Neural progenitor cell (in vitro differentiated cells): ENCODE measurements around the gene SEC16A. TPM values are rescaled to one million over a fixed set of nuclear protein-coding genes. Genes with fewer than 3 reads are reported as not detected.

Source experiments
- DNase-seq: peaks from one replicate; pipeline ENCODE4 v3.0.0-alpha.2; 2016; ENCODE audit warnings: low spot score
- H2AFZ ChIP-seq: fragments of 200-600 bp; sonication (generic); replicated peaks from 2 replicates; pipeline ENCODE4 v1.6.1; 2016; ENCODE audit warnings: antibody characterized with exemption
- H3F3A ChIP-seq: fragments of 200-600 bp; sonication (generic); 2 replicates; pipeline ENCODE4 v1.6.1; 2016; ENCODE audit warnings: antibody characterized with exemption, low read depth
- H3K27ac ChIP-seq: fragments of 200-600 bp; sonication (generic); 2 replicates; pipeline ENCODE4 v1.5.1; 2016; ENCODE audit warnings: mild to moderate bottlenecking
- H3K27me3 ChIP-seq: fragments of 200-600 bp; sonication (generic); 2 replicates; pipeline ENCODE4 v1.6.1; 2016; ENCODE audit warnings: mild to moderate bottlenecking, moderate library complexity
- H3K36me3 ChIP-seq: fragments of 200-600 bp; sonication (generic); 2 replicates; pipeline ENCODE4 v1.5.1; 2016
- H3K4me1 ChIP-seq: fragments of 200-600 bp; sonication (generic); 2 replicates; pipeline ENCODE4 v1.6.1; 2016; ENCODE audit warnings: mixed run types
- H3K4me2 ChIP-seq: fragments of 200-600 bp; sonication (generic); 2 replicates; pipeline ENCODE4 v1.6.1; 2016
- H3K4me3 ChIP-seq: fragments of 200-600 bp; sonication (generic); 2 replicates; pipeline ENCODE4 v1.5.1; 2016
- H3K79me2 ChIP-seq: fragments of 200-600 bp; sonication (generic); 2 replicates; pipeline ENCODE4 v1.6.1; 2016; ENCODE audit warnings: low read depth
- H3K9ac ChIP-seq: fragments of 200-600 bp; sonication (generic); 2 replicates; pipeline ENCODE4 v1.6.1; 2016
- H3K9me3 ChIP-seq: fragments of 200-600 bp; sonication (generic); 2 replicates; pipeline ENCODE4 v1.5.1; 2016; ENCODE audit warnings: low read depth
- H4K20me1 ChIP-seq: fragments of 200-600 bp; sonication (generic); 2 replicates; pipeline ENCODE4 v1.6.1; 2016; ENCODE audit warnings: low read depth
- H3K27ac Mint-ChIP-seq: 3 replicates; pipeline ENCODE4 v1.8.0; 2021; ENCODE audit warnings: mixed read lengths
- H3K27me3 Mint-ChIP-seq: 2 replicates; pipeline ENCODE4 v1.8.0; 2022; ENCODE audit warnings: low read depth, mild to moderate bottlenecking, inconsistent platforms, moderate library complexity, mixed read lengths; ENCODE audit not compliant: insufficient read depth
- H3K36me3 Mint-ChIP-seq: 3 replicates; pipeline ENCODE4 v1.8.0; 2021; ENCODE audit warnings: mixed read lengths
- H3K4me1 Mint-ChIP-seq: 3 replicates; pipeline ENCODE4 v1.8.0; 2021; ENCODE audit warnings: mixed read lengths
- H3K4me3 Mint-ChIP-seq: 3 replicates; pipeline ENCODE4 v1.8.0; 2021; ENCODE audit warnings: mild to moderate bottlenecking, moderate library complexity, mixed read lengths
- H3K9me3 Mint-ChIP-seq: 3 replicates; pipeline ENCODE4 v1.8.0; 2020; ENCODE audit warnings: mixed read lengths
- EZH2 ChIP-seq: fragments of 200-600 bp; sonication (generic); IDR thresholded peaks from 2 replicates; pipeline ENCODE4 v1.6.1; 2017; ENCODE audit warnings: antibody characterized with exemption, mild to moderate bottlenecking, moderate library complexity
- EZH2phosphoT487 ChIP-seq: fragments of 200-600 bp; sonication (generic); IDR thresholded peaks from 2 replicates; pipeline ENCODE4 v1.6.1; 2017; ENCODE audit warnings: antibody characterized with exemption
- total RNA-seq: library from RNA; depleted of rRNA; stranded (reverse); fragments of >200 nt; gene quantifications from 2 replicates; pipeline ENCODE4 v1.2.3, GENCODE V29; 2015; ENCODE audit warnings: low replicate concordance
- TF ChIP-seq, protein P1 (sequence below): fragments of 200-600 bp; sonication (generic); IDR thresholded peaks from 2 replicates; pipeline ENCODE4 v1.5.1; 2017; ENCODE audit warnings: antibody characterized with exemption, mild to moderate bottlenecking

SEC16A gene
- total RNA-seq, 1 donor from 2014 or later: 16.8 TPM

DNA sequence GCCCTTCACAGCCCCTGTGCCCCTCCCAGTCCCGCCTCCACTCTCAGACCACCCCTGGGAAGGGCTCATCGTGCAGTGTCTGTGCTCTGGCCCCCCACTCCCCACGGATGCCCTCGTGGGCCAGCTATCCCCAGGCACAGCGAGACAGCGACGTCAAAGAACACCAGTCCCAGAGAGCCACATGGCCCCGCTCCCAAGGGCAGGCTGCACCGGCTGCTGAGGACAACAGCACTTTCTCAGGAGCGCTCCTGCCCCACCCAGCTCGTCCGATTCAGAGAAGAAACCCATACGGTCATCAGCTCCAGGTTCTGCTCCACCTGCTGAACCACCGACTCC lies 78.1 kb downstream of the SEC16A start:
- Histone ChIP-seq H3K36me3 (peaks cover 3% of the 10 kb centered on the region), H4K20me1 (peaks cover 14% of the 10 kb centered on the region), H3K27me3 (no peaks in the 10 kb centered on the region), H3F3A (peaks cover 18% of the 10 kb centered on the region), H3K9ac (no peak overlapping the region), H3K27ac (no peak overlapping the region), H3K79me2 (peaks cover 16% of the 10 kb centered on the region), H3K4me3 (no peak overlapping the region), H2AFZ (no peak overlapping the region), H3K9me3 (no peaks in the 10 kb centered on the region), H3K4me2 (no peak overlapping the region), H3K4me1 (peaks cover 7% of the 10 kb centered on the region)
- Mint-ChIP-seq H3K27me3 (peaks cover 16% of the 10 kb centered on the region), H3K9me3 (no peaks in the 10 kb centered on the region), H3K4me1 (peaks cover 18% of the 10 kb centered on the region), H3K4me3 (no peak overlapping the region), H3K27ac (no peak overlapping the region), H3K36me3 (peaks cover 18% of the 10 kb centered on the region)
- no peak for DNase-seq
- no peak for TF ChIP-seq EZH2phosphoT487
- TF ChIP-seq EZH2: no peak
- TF ChIP-seq, protein P1, sequence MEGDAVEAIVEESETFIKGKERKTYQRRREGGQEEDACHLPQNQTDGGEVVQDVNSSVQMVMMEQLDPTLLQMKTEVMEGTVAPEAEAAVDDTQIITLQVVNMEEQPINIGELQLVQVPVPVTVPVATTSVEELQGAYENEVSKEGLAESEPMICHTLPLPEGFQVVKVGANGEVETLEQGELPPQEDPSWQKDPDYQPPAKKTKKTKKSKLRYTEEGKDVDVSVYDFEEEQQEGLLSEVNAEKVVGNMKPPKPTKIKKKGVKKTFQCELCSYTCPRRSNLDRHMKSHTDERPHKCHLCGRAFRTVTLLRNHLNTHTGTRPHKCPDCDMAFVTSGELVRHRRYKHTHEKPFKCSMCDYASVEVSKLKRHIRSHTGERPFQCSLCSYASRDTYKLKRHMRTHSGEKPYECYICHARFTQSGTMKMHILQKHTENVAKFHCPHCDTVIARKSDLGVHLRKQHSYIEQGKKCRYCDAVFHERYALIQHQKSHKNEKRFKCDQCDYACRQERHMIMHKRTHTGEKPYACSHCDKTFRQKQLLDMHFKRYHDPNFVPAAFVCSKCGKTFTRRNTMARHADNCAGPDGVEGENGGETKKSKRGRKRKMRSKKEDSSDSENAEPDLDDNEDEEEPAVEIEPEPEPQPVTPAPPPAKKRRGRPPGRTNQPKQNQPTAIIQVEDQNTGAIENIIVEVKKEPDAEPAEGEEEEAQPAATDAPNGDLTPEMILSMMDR: no peak

DNA sequence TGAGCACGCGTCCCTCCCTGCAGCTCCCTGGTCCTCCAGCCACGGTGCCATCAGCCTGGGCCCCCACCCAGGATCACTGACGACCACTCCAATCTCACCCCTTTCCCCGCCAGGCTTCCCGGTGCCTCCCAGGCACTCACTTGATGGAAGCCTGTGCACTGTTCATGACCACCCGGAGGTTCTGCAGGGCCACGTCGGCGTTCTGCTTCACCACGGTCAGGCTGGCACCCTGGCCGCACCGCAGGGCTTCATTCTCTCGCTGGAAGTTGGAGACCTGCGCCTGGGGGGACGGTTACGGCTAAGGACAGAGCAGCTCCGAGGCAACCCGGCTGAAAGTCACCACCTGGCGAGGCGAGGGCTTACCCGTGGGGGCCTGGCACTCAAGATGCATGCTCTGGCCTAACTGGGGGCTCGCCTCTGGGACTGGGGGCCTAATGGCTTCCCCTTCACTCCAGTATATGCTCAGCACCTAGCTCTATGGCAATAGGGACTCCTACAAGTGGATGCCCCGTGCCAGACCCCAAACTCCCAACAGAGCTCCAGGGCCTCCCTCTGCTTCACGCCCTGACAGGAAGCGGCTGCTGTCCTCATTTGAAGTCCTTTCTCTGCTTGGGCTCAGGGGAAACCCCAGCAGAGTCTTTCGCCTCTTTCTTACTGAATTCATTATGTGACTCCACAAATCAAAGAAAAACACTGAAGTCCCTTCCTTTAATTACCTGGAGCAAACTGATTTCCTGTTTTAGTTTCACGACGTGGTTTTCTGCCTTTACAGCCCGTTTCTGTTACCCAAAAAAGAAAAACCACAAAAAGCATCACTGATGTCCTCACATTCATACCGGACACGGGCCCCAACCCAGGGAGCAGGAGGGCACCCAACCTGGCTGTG lies 78.7 kb downstream of the SEC16A start:
- no peak for DNase-seq
- no peaks in the 10 kb centered on the region for H3K9me3 Mint-ChIP-seq
- Histone ChIP-seq H3K4me3 (no peak overlapping the region), H2AFZ (no peak overlapping the region), H3K27me3 (no peaks in the 10 kb centered on the region), H3K9ac (no peak overlapping the region), H3F3A (peaks cover 18% of the 10 kb centered on the region), H3K4me1 (peaks cover under 1% of the 10 kb centered on the region), H3K79me2 (peaks cover 16% of the 10 kb centered on the region), H3K36me3 (peaks cover 3% of the 10 kb centered on the region), H3K9me3 (no peaks in the 10 kb centered on the region), H4K20me1 (peaks cover 13% of the 10 kb centered on the region), H3K27ac (no peak overlapping the region), H3K4me2 (no peak overlapping the region)
- peaks cover 13% of the 10 kb centered on the region for H3K4me1 Mint-ChIP-seq
- peaks cover 18% of the 10 kb centered on the region for H3K36me3 Mint-ChIP-seq
- no peak for TF ChIP-seq EZH2
- TF ChIP-seq, protein P1: no peak
- TF ChIP-seq EZH2phosphoT487: no peak
- H3K4me3 Mint-ChIP-seq: peak overlapping the region; percentile 53
- H3K27ac Mint-ChIP-seq: no peak overlapping the region
- peaks cover 16% of the 10 kb centered on the region for H3K27me3 Mint-ChIP-seq

DNA sequence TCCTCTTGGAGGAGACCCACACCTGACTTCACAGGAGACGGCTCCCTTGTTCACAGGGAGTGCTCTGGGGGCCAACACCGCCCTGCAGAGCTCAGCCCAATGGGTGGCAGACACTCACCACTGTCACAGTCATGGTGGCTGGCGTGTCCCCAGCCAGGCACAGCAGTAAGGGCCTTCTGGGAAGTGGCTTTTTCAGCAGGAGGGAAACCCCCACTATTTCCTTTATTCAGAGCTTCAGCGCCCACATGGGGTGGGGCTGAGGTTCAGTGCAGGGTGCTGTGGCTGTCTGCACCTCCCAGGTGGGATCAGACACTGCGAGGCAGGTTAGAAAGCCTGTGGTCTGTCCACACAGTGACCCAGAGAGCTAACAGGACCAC lies 79.3 kb downstream of the SEC16A start:
- no peak for DNase-seq
- H3K9me3 Mint-ChIP-seq: no peaks in the 10 kb centered on the region
- peaks cover 3% of the 10 kb centered on the region for H3K36me3 ChIP-seq
- no peak overlapping the region for H3K4me3 Mint-ChIP-seq
- peaks cover 14% of the 10 kb centered on the region for H3K4me1 Mint-ChIP-seq
- peaks cover 16% of the 10 kb centered on the region for H3K27me3 Mint-ChIP-seq
- no peak overlapping the region for H3K27ac ChIP-seq
- no peaks in the 10 kb centered on the region for H3K27me3 ChIP-seq
- no peak overlapping the region for H3K4me2 ChIP-seq
- H3K79me2 ChIP-seq: peaks cover 16% of the 10 kb centered on the region
- no peaks in the 10 kb centered on the region for H3K4me1 ChIP-seq
- H3F3A ChIP-seq: peaks cover 18% of the 10 kb centered on the region
- H3K4me3 ChIP-seq: no peak overlapping the region
- no peaks in the 10 kb centered on the region for H3K9me3 ChIP-seq
- no peak overlapping the region for H3K9ac ChIP-seq
- no peak for TF ChIP-seq EZH2
- TF ChIP-seq, protein P1: no peak
- TF ChIP-seq EZH2phosphoT487: no peak
- peaks cover 18% of the 10 kb centered on the region for H3K36me3 Mint-ChIP-seq
- peaks cover 13% of the 10 kb centered on the region for H4K20me1 ChIP-seq
- no peak overlapping the region for H3K27ac Mint-ChIP-seq
- H2AFZ ChIP-seq: no peak overlapping the region
